ENCODE measurements around the gene ODAD3.

ODAD3 gene

DNA sequence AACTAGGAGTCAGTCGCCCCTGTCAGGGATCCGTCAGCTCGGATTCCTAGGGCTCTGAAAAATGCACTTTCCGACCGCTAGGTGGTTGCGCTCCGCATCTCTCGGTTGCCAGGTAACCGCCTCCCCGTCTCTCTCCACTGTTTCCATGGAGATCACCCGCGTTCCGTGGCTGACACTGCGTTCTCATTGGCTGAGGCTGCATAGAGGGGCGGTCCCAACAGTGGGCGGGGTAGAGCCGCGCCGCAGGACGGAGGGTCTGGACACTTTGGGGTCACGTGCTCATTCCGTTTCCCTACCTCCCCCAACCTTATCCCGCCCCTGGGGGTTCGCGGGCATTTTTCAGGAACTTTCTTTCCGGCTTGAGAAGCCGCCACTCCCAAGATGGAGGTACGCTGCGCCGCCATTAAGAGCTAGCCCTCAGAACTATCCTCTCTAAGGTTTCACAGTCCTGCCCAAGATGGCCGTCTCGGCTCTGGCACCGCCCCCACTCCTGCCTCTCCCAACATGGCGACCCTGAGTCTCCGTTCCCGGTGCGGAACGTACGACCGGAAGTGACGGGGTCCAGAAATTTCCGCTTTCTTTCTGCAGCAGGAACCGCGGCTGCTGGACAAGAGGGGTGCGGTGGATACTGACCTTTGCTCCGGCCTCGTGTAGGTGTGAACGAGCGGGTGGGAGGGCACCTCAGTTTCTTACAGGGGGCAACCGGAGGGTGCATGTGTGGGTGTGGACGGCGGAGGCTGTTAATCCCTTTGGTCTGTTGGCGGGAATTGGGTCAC lies at the start of gene ODAD3, which contains the start of gene PRKCSH:
TSS of gene ODAD3 (minus strand) at position 65 of the 776 bp plus-strand sequence. CDS start 105 bp downstream, outside the sequence.
TSS of gene PRKCSH (plus strand) at position 579 of the 776 bp plus-strand sequence. CDS start 483 bp downstream, outside the sequence.
- H3K4me3 ChIP-seq (ENCODE audit: low read depth, low read length), result peak within 1 kb of the TSS; percentile 96
- TF ChIP-seq, protein P1, sequence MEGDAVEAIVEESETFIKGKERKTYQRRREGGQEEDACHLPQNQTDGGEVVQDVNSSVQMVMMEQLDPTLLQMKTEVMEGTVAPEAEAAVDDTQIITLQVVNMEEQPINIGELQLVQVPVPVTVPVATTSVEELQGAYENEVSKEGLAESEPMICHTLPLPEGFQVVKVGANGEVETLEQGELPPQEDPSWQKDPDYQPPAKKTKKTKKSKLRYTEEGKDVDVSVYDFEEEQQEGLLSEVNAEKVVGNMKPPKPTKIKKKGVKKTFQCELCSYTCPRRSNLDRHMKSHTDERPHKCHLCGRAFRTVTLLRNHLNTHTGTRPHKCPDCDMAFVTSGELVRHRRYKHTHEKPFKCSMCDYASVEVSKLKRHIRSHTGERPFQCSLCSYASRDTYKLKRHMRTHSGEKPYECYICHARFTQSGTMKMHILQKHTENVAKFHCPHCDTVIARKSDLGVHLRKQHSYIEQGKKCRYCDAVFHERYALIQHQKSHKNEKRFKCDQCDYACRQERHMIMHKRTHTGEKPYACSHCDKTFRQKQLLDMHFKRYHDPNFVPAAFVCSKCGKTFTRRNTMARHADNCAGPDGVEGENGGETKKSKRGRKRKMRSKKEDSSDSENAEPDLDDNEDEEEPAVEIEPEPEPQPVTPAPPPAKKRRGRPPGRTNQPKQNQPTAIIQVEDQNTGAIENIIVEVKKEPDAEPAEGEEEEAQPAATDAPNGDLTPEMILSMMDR (IDR thresholded peaks at IDR 0.05; ENCODE audit: borderline replicate concordance, insufficient read depth, low read depth, low read length), result peak; percentile 92

- TF ChIP-seq, protein P1 (IDR thresholded peaks at IDR 0.05; ENCODE audit: borderline replicate concordance, insufficient read depth, low read depth, low read length), result no peak
- H3K4me3 ChIP-seq (ENCODE audit: low read depth, low read length), result no peak overlapping the region
These were observed 48.6 kb upstream of the ODAD3 start for GRCh38 chr19:11483366-11484111.

GRCh38 chr19:11482384-11483050 lies 47.6 kb upstream of the ODAD3 start:
- H3K4me3 ChIP-seq (ENCODE audit: low read depth, low read length), result peak overlapping the region; percentile 45
- TF ChIP-seq, protein P1 (IDR thresholded peaks at IDR 0.05; ENCODE audit: borderline replicate concordance, insufficient read depth, low read depth, low read length), result peak; percentile 98

DNA sequence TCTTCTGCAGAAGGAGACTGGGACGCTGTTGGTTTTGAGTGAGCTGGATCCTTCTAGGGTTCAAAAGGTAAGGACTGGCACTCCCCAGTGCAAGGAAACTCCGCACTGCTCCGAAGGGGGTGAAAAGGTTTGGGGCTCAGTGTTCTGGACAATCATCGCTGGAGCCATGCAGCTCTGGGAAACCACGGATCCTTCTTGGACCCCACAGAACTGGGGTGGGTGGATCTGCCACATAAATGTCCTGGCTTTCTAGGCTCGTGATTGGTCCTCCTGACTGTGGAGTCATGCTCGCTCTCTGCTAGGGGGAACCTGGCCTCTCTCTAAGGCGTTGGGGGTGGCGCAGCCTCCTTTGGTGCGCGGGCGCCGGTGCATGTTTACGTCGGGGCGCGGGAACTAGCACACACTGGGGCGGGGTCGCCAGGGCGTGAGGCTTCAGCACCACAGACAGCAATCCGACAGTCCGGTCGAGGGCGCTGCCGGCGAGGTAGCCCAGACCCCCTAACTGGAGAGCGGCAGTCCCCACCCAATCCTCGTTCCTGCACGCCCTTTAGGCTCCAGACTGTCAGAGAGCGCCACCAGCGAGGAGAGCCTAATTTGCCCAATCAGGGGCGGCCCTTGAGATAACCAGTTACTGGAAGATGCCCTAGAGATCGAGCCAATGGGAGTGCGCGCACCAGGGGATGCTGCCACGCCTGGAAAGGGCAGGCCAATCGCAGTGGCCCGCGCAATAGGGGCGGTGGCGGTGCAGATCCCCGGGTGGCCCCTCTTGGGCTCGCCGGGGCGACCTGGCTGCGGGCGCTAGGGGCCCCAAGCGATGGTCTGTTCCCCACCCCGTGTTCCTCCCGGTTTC lies 46.8 kb upstream of the ODAD3 start:
- TF ChIP-seq, protein P1 (IDR thresholded peaks at IDR 0.05; ENCODE audit: borderline replicate concordance, insufficient read depth, low read depth, low read length), result no peak
- H3K4me3 ChIP-seq (ENCODE audit: low read depth, low read length), result peak overlapping the region; percentile 45

DNA sequence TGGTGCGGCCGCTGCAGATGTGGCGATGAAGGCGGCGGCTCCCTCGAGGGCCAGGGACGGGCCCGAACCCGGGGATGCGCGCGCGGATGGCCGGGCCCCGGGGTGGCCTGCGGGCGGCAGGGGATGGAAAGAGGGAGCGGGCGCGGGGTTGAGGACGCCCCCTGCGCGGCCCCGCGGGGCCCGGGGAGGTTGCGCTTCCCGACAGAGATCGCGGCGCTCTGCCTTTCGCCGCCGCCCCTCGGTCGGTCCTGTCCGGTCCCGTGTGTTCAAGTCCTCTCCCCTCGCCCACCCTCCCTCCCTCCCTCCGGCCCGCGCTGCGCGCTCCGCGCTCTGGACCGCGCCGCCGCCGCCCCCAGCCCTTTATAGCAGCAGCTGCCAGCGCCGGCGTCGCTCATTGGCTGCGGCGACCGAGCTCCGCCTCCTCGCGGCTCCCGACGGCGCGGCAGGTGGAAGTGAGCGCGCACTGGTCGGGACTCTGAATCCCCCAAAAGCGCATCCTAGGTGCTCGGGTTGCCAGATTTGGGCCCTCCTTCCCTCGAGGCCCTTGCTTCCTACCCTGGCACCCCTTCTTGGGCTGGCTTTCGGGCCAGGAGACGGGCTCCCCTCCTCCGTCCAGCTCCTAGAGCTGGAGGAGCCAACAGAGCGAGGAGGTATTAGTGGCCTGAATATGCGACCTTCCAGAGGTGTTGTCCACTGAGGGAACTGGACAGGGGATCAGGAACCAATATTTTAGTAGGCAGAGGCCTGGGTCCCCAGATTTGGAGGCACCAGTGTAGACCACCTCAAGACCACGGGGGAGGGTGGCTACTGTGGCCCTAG lies 46.0 kb upstream of the ODAD3 start, which contains the start of gene ELAVL3:
TSS of gene ELAVL3 (minus strand) at position 332 of the 819 bp plus-strand sequence. CDS start 438 bp downstream, outside the sequence.
- no peak within 1 kb of the TSS for H3K4me3 ChIP-seq (ENCODE audit: low read depth, low read length)
- TF ChIP-seq, protein P1 (IDR thresholded peaks at IDR 0.05; ENCODE audit: borderline replicate concordance, insufficient read depth, low read depth, low read length), result no peak
